Panc1 (cell line): ENCODE measurements around the gene MOBP. TPM values are rescaled to one million over a fixed set of nuclear protein-coding genes. Genes with fewer than 3 reads are reported as not detected.
"Not testable (repeated sequence)": the region's sequence is repeated elsewhere in the genome, so short reads cannot be mapped to it uniquely, and the experiment has no call there.

Source experiments
- ATAC-seq: fragments of 200-7000 bp; cut with Tn5 transposase; 2 replicates; pipeline ENCODE4 v1.9.1; 2020; ENCODE audit warnings: mild to moderate bottlenecking, moderate library complexity
- Bru-seq: library from RNA; stranded (reverse); fragments of 400-500 nt; gene quantifications from one replicate; lab custom pipeline; 2021; lab: Mats Ljungman, UMichigan
- BruChase-seq, 2 experiments: library from RNA; stranded (reverse); fragments of 400-500 nt; gene quantifications; one replicate each; lab custom pipeline; 2021; lab: Mats Ljungman, UMichigan
- BruUV-seq: library from RNA; stranded (reverse); fragments of 400-500 nt; replicated peaks from 2 replicates; lab custom pipeline; 2021; lab: Mats Ljungman, UMichigan
- CTCF ChIA-PET: fragments of 300-600 bp; sonication (Branson Sonifier 250); formaldehyde crosslinking; loops from one replicate; lab custom pipeline; 2022; ENCODE audit warnings: antibody characterized with exemption; lab: Charles Lee
- POLR2A ChIA-PET: fragments of 300-600 bp; sonication (Branson Sonifier 250); formaldehyde crosslinking; loops from one replicate; lab custom pipeline; 2022; ENCODE audit warnings: antibody characterized with exemption; lab: Charles Lee
- DNase-seq: peaks from one replicate; pipeline ENCODE4 v3.0.0-alpha.2; 2010; ENCODE audit warnings: low read depth, low spot score
- H3K27ac ChIP-seq: 2 replicates; pipeline ENCODE4 v1.5.1; 2011; ENCODE audit warnings: mild to moderate bottlenecking, low read length, inconsistent platforms
- H3K27me3 ChIP-seq: fragments of 200-500 bp; sonication (Bioruptor generic); 2 replicates; pipeline ENCODE4 v1.6.0; 2014; ENCODE audit warnings: low read length, inconsistent platforms; ENCODE audit not compliant: control insufficient read depth, insufficient read depth
- H3K36me3 ChIP-seq: fragments of 200-500 bp; sonication (Bioruptor generic); 2 replicates; pipeline ENCODE4 v1.5.1; 2014; ENCODE audit warnings: inconsistent platforms, mild to moderate bottlenecking, low read length, moderate library complexity; ENCODE audit not compliant: control insufficient read depth, insufficient read depth
- H3K4me1 ChIP-seq: 2 replicates; pipeline ENCODE4 v1.5.1; 2011; ENCODE audit warnings: inconsistent platforms, mild to moderate bottlenecking, low read length, moderate library complexity; ENCODE audit not compliant: control insufficient read depth, insufficient read depth
- H3K4me3 ChIP-seq, 2 experiments: 2 replicates each; pipeline ENCODE4 v1.5.1; 2011 to 2012; ENCODE audit warnings: low read depth in 2 of 2, low read length in 2 of 2, mild to moderate bottlenecking in 2 of 2, inconsistent platforms in 1 of 2, moderate library complexity in 1 of 2
- H3K9me3 ChIP-seq: fragments of 200-500 bp; sonication (Bioruptor generic); 2 replicates; pipeline ENCODE4 v1.5.1; 2014; ENCODE audit warnings: low read depth, mild to moderate bottlenecking, inconsistent platforms, low read length, moderate library complexity; ENCODE audit not compliant: control insufficient read depth, insufficient read depth
- CTCF ChIP-seq: fragments of 450-650 bp; IDR thresholded peaks from 2 replicates; pipeline ENCODE4 v1.5.1; 2017; ENCODE audit warnings: mild to moderate bottlenecking
- POLR2AphosphoS5 ChIP-seq: IDR thresholded peaks from 2 replicates; pipeline ENCODE4 v1.6.1; 2012; ENCODE audit warnings: mild to moderate bottlenecking, low read depth, low read length, moderate library complexity
- REST ChIP-seq, 2 experiments: IDR thresholded peaks; 2 replicates each; pipeline ENCODE4 v1.6.1; 2011 to 2012; ENCODE audit warnings: low read depth in 2 of 2, control low read depth in 1 of 2, low read length in 1 of 2, mild to moderate bottlenecking in 1 of 2, moderate library complexity in 1 of 2; ENCODE audit not compliant: insufficient read depth in 1 of 2
- SIN3A ChIP-seq: IDR thresholded peaks from 2 replicates; pipeline ENCODE4 v1.6.1; 2012; ENCODE audit warnings: low read depth, mild to moderate bottlenecking, low read length, moderate library complexity, borderline replicate concordance; ENCODE audit not compliant: insufficient read depth
- TCF7L2 ChIP-seq: IDR thresholded peaks from 2 replicates; pipeline ENCODE4 v1.6.1; 2011; ENCODE audit warnings: mild to moderate bottlenecking, low read depth, low read length, inconsistent platforms
- in situ Hi-C: cut with HindIII; loops from 2 replicates; pipeline ENCODE4 v1.10.0; 2016; ENCODE audit warnings: low sequenced_read_pairs, low pct_unique_long_range_greater_than_20kb
- intact Hi-C: fragments of 100-400 bp; cut with micrococcal nuclease; formaldehyde crosslinking; loops from one replicate; pipeline ENCODE4 v1.10.0; 2022; ENCODE audit not compliant: unreplicated experiment
- long read RNA-seq: library from polyadenylated mRNA; unstranded; transcript quantifications from one replicate; pipeline ENCODE4 v2.0.0, GENCODE V29; 2021; ENCODE audit not compliant: unreplicated experiment
- polyA plus RNA-seq: library from polyadenylated mRNA; unstranded; fragments of >200 nt; gene quantifications from one replicate; pipeline ENCODE4 v1.2.1, GENCODE V29; 2012; ENCODE audit warnings: missing spikeins; ENCODE audit not compliant: insufficient read length
- total RNA-seq: library from RNA; stranded (reverse); gene quantifications from one replicate; pipeline ENCODE4 v1.2.1, GENCODE V29; 2021; ENCODE audit not compliant: unreplicated experiment

The MOBP gene
- total RNA-seq (not detected), Bru-seq, nascent RNA (percentile 9 among the genes with signal in this experiment), BruChase-seq, experiment 1, labeled RNA remaining after a 2-hour chase (percentile 10 among the genes with signal in this experiment), BruChase-seq, experiment 2, labeled RNA remaining after a 6-hour chase (percentile 7 among the genes with signal in this experiment)
- polyA plus RNA-seq: not detected
- long read RNA-seq: 0 reads

- Histone ChIP-seq H3K27ac (no peak within 1 kb of the TSS), H3K9me3 (no peaks in the 10 kb centered on the region), H3K4me1 (no peaks in the 10 kb centered on the region), H3K4me3 (no peak within 1 kb of the TSS), H3K36me3 (no peaks in the 10 kb centered on the region), H3K27me3 (no peaks in the 10 kb centered on the region)
- DNase-seq: no peak
- ChIA-PET CTCF (no interaction called here), POLR2A (no interaction called here)
- no TSS peak for BruUV-seq
- TF ChIP-seq CTCF (no peak), REST (IDR thresholded peaks at IDR 0.05; ENCODE audit: insufficient read depth in 1 of 2, low read depth in 2 of 2, low read length in 1 of 2) (no peak), SIN3A (no peak), POLR2AphosphoS5 (no peak), TCF7L2 (no peak)
- in situ Hi-C loops: no loop called here
- no peak for ATAC-seq
- intact Hi-C loops: no loop called here
These were observed at the start of gene MOBP for GRCh38 chr3:39467394-39468107. MOBP (plus strand) TSS chr3:39467680; CDS start chr3:39502070, 34,390 bp downstream.

- CTCF ChIA-PET, POLR2A ChIA-PET, in situ Hi-C loops: not testable (repeated sequence)
These were observed 48.8 kb upstream of the MOBP start for GRCh38 chr3:39418556-39419225.

More at GRCh38 chr3:39418556-39419225, 48.8 kb upstream of the MOBP start:
- H3K4me3 ChIP-seq, H3K27ac ChIP-seq, ATAC-seq, DNase-seq, H3K9me3 ChIP-seq, H3K36me3 ChIP-seq, BruUV-seq, H3K27me3 ChIP-seq, intact Hi-C loops, H3K4me1 ChIP-seq: not testable (repeated sequence)
